ENCODE measurements around the gene PDE5A. TPM values are rescaled to one million over a fixed set of nuclear protein-coding genes. Genes with fewer than 3 reads are reported as not detected.

Gene PDE5A
- total and polyA plus RNA-seq, 2 experiments from 2014 or later = 9.7 to 35.8 TPM

GRCh38 chr4:119523399-119523798 is 105.2 kb downstream of the PDE5A start:
- DNase-seq (ENCODE audit: low spot score) = no peak
- Histone ChIP-seq H3K79me2 (no peaks in the 10 kb centered on the region), H2AFZ (no peak overlapping the region), H3K36me3 (replicated peaks; ENCODE audit: insufficient read depth, low read depth) (peaks cover 6% of the 10 kb centered on the region), H3K27me3 (no peaks in the 10 kb centered on the region), H3K4me1 (ENCODE audit: insufficient read depth) (no peaks in the 10 kb centered on the region), H3K9me2 (replicated peaks; ENCODE audit: insufficient read depth) (no peaks in the 10 kb centered on the region), H3K4me2 (no peak overlapping the region), H4K20me1 (ENCODE audit: insufficient read depth, poor library complexity, severe bottlenecking) (no peaks in the 10 kb centered on the region), H3K4me3 (no peak overlapping the region), H3K9me3 (ENCODE audit: low read depth) (no peaks in the 10 kb centered on the region), H3K27ac (no peak overlapping the region)
- TF ChIP-seq EZH2phosphoT487 (IDR thresholded peaks at IDR 0.05; ENCODE audit: low read depth, severe bottlenecking, unreplicated experiment) (no peak), EZH2 (IDR thresholded peaks at IDR 0.05; ENCODE audit: borderline replicate concordance) (no peak)
- TF ChIP-seq, protein P1, sequence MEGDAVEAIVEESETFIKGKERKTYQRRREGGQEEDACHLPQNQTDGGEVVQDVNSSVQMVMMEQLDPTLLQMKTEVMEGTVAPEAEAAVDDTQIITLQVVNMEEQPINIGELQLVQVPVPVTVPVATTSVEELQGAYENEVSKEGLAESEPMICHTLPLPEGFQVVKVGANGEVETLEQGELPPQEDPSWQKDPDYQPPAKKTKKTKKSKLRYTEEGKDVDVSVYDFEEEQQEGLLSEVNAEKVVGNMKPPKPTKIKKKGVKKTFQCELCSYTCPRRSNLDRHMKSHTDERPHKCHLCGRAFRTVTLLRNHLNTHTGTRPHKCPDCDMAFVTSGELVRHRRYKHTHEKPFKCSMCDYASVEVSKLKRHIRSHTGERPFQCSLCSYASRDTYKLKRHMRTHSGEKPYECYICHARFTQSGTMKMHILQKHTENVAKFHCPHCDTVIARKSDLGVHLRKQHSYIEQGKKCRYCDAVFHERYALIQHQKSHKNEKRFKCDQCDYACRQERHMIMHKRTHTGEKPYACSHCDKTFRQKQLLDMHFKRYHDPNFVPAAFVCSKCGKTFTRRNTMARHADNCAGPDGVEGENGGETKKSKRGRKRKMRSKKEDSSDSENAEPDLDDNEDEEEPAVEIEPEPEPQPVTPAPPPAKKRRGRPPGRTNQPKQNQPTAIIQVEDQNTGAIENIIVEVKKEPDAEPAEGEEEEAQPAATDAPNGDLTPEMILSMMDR (IDR thresholded peaks at IDR 0.05; ENCODE audit: poor library complexity) = no peak

- peak; percentile 62 for DNase-seq (ENCODE audit: low spot score)
- WGBS (ENCODE audit: low lambda C conversion rate, missing lambda C conversion rate) = 87% methylated on average over 4 of the region's 4 CpGs
- no peaks in the 10 kb centered on the region for H3K9me3 ChIP-seq (ENCODE audit: low read depth)
- peaks cover 6% of the 10 kb centered on the region for H3K36me3 ChIP-seq (replicated peaks; ENCODE audit: insufficient read depth, low read depth)
- no peak for TF ChIP-seq EZH2 (IDR thresholded peaks at IDR 0.05; ENCODE audit: borderline replicate concordance)
- TF ChIP-seq EZH2phosphoT487 (IDR thresholded peaks at IDR 0.05; ENCODE audit: low read depth, severe bottlenecking, unreplicated experiment) = no peak
- TF ChIP-seq, protein P1 (IDR thresholded peaks at IDR 0.05; ENCODE audit: poor library complexity) = no peak
- no peaks in the 10 kb centered on the region for H3K27me3 ChIP-seq
- H3K4me2 ChIP-seq = no peak overlapping the region
- H4K20me1 ChIP-seq (ENCODE audit: insufficient read depth, poor library complexity, severe bottlenecking) = no peaks in the 10 kb centered on the region
- H3K9me2 ChIP-seq (replicated peaks; ENCODE audit: insufficient read depth) = no peaks in the 10 kb centered on the region
- no peak overlapping the region for H2AFZ ChIP-seq
- no peak overlapping the region for H3K4me3 ChIP-seq
- no peaks in the 10 kb centered on the region for H3K4me1 ChIP-seq (ENCODE audit: insufficient read depth)
- H3K27ac ChIP-seq = peak overlapping the region; percentile 79
- no peaks in the 10 kb centered on the region for H3K79me2 ChIP-seq
These were observed 107.3 kb downstream of the PDE5A start for GRCh38 chr4:119521268-119521667.

DNA sequence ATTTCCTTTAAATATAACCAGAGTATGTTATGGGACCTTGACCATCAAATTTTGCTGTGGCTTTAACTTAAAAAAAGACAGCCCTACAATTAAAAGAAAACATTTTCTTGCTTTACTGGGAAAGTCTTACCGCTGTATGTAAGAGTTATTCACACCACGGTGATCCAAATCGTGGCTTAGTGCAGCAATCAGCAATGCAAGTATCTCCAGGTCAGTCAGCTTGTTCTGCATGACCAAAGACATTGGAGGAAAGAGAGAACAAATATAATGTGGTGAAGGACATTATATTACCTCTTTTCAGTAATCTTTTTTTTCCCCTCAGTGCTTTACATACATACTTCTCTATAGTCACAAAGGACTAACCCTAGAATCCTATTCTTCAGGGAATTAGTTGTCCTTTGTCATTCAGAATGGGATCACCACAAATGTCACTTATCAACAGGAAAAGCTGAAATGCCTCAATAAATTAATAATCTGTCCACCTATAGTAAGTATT is 109.6 kb downstream of the PDE5A start:
- WGBS (ENCODE audit: low lambda C conversion rate, missing lambda C conversion rate) = 97% methylated on average over 3 of the region's 3 CpGs
- no peak overlapping the region for H3K4me2 ChIP-seq
- DNase-seq (ENCODE audit: low spot score) = no peak
- no peak overlapping the region for H3K27ac ChIP-seq
- H3K79me2 ChIP-seq = no peaks in the 10 kb centered on the region
- H3K4me1 ChIP-seq (ENCODE audit: insufficient read depth) = no peaks in the 10 kb centered on the region
- H4K20me1 ChIP-seq (ENCODE audit: insufficient read depth, poor library complexity, severe bottlenecking) = no peaks in the 10 kb centered on the region
- TF ChIP-seq EZH2 (IDR thresholded peaks at IDR 0.05; ENCODE audit: borderline replicate concordance) (no peak), EZH2phosphoT487 (IDR thresholded peaks at IDR 0.05; ENCODE audit: low read depth, severe bottlenecking, unreplicated experiment) (no peak)
- TF ChIP-seq, protein P1 (IDR thresholded peaks at IDR 0.05; ENCODE audit: poor library complexity) = no peak
- H3K36me3 ChIP-seq (replicated peaks; ENCODE audit: insufficient read depth, low read depth) = peaks cover 6% of the 10 kb centered on the region
- H3K9me2 ChIP-seq (replicated peaks; ENCODE audit: insufficient read depth) = no peaks in the 10 kb centered on the region
- H3K4me3 ChIP-seq = no peak overlapping the region
- H3K27me3 ChIP-seq = no peaks in the 10 kb centered on the region
- H2AFZ ChIP-seq = no peak overlapping the region
- no peaks in the 10 kb centered on the region for H3K9me3 ChIP-seq (ENCODE audit: low read depth)
